Caco-2 (cell line): ENCODE data around the gene HSPE1. TPM values are rescaled to one million over a fixed set of nuclear protein-coding genes. Genes with fewer than 3 reads are reported as not detected.

ENCODE experiments used
- BruUV-seq: library from RNA; stranded (reverse); fragments of 400-500 nt; replicated peaks from 2 replicates; lab custom pipeline; 2021; lab: Mats Ljungman, UMichigan
- CTCF ChIA-PET: fragments of 300-600 bp; sonication (Branson Sonifier 250); formaldehyde crosslinking; loops from one replicate; lab custom pipeline; 2022; ENCODE audit warnings: antibody characterized with exemption; lab: Charles Lee
- POLR2A ChIA-PET: fragments of 300-600 bp; sonication (Branson Sonifier 250); formaldehyde crosslinking; loops from one replicate; lab custom pipeline; 2022; ENCODE audit warnings: antibody characterized with exemption; lab: Charles Lee
- DNase-seq, 2 experiments: peaks; one replicate each; pipeline versions ENCODE4 v3.0.0 to v3.0.0-alpha.2; 2020 to 2022
- H3K27me3 ChIP-seq: replicated peaks from 2 replicates; pipeline ENCODE4 v1.6.0; 2011; ENCODE audit warnings: low read length; ENCODE audit not compliant: control insufficient read depth, insufficient read depth
- H3K36me3 ChIP-seq: 2 replicates; pipeline ENCODE4 v1.5.1; 2011; ENCODE audit warnings: low read length; ENCODE audit not compliant: control insufficient read depth, insufficient read depth
- H3K4me1 ChIP-seq: fragments of 250-450 bp; sonication (Bioruptor Pico); 2 replicates; pipeline ENCODE4 v1.5.1; 2020; ENCODE audit warnings: mild to moderate bottlenecking
- H3K4me3 ChIP-seq: 2 replicates; pipeline ENCODE4 v1.5.1; 2011; ENCODE audit warnings: low read depth, mild to moderate bottlenecking, control low read depth, low read length
- H3K9me3 ChIP-seq: fragments of 250-450 bp; sonication (Bioruptor Pico); 2 replicates; pipeline ENCODE4 v1.5.1; 2020; ENCODE audit warnings: mild to moderate bottlenecking, moderate library complexity
- H3K27ac Mint-ChIP-seq: one replicate; pipeline ENCODE4 v1.8.0; 2022; ENCODE audit warnings: mixed read lengths; ENCODE audit not compliant: unreplicated experiment
- H3K27me3 Mint-ChIP-seq: one replicate; pipeline ENCODE4 v1.8.0; 2022; ENCODE audit warnings: mixed read lengths; ENCODE audit not compliant: insufficient read depth, unreplicated experiment
- H3K36me3 Mint-ChIP-seq: one replicate; pipeline ENCODE4 v1.8.0; 2022; ENCODE audit warnings: mild to moderate bottlenecking, mixed read lengths; ENCODE audit not compliant: insufficient read depth, unreplicated experiment
- H3K4me1 Mint-ChIP-seq: one replicate; pipeline ENCODE4 v1.8.0; 2022; ENCODE audit warnings: low read depth, mixed read lengths; ENCODE audit not compliant: unreplicated experiment
- H3K4me3 Mint-ChIP-seq: one replicate; pipeline ENCODE4 v1.8.0; 2022; ENCODE audit warnings: mild to moderate bottlenecking, moderate library complexity, mixed read lengths; ENCODE audit not compliant: unreplicated experiment
- H3K9me3 Mint-ChIP-seq: one replicate; pipeline ENCODE4 v1.8.0; 2022; ENCODE audit warnings: mixed read lengths; ENCODE audit not compliant: unreplicated experiment
- intact Hi-C: fragments of 100-400 bp; cut with micrococcal nuclease; formaldehyde crosslinking; loops from one replicate; pipeline ENCODE4 v1.10.0; 2022; ENCODE audit not compliant: unreplicated experiment
- total RNA-seq: library from RNA; stranded (reverse); gene quantifications from 2 replicates; pipeline ENCODE4 v1.2.3, GENCODE V29; 2022
- TF ChIP-seq, protein P1 (sequence below), 2 experiments: fragments of 200-600 bp in 1 of 2; IDR thresholded peaks; 1 replicate in 1 of 2; 2 replicates in 1 of 2; pipeline versions ENCODE4 v1.5.1 to v1.8.0; 2011 to 2022; ENCODE audit warnings: antibody characterized with exemption in 1 of 2, control low read depth in 1 of 2, inconsistent platforms in 1 of 2, low read depth in 1 of 2, low read length in 1 of 2, mild to moderate bottlenecking in 1 of 2, moderate library complexity in 1 of 2; ENCODE audit not compliant: insufficient read depth in 1 of 2, severe bottlenecking in 1 of 2, unreplicated experiment in 1 of 2

HSPE1 gene
- total RNA-seq, 1 experiment from 2014 or later: 340 TPM

DNA sequence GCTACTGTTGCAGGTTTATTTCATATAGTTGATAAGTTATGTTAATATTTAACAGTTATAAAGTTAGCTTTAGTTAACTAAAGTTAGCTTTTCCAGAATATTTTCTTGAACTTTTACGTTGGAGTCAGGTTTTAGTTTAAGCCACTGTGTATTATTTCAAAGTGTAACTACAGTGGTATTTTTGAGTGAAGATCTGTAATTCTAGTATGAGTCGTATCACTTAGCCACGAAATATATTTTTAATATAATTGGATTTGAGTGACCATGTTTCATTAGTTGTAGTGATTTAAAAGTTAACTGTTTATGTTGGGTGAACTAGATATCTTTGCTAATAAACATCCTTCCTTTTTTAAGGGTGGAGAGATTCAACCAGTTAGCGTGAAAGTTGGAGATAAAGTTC lies 2.5 kb downstream of the HSPE1 start:
- intact Hi-C loops: loop anchor here (5.0 kb wide), 1 partner anchor 205 kb away; the partner anchor contains the start of gene MARS2
- no peak overlapping the region for H3K4me3 ChIP-seq
- H3K4me3 Mint-ChIP-seq: peak overlapping the region; percentile 95
- DNase-seq: no peak
- no peaks in the 10 kb centered on the region for H3K27me3 Mint-ChIP-seq
- H3K36me3 Mint-ChIP-seq: peaks cover 80% of the 10 kb centered on the region
- TF ChIP-seq, protein P1, sequence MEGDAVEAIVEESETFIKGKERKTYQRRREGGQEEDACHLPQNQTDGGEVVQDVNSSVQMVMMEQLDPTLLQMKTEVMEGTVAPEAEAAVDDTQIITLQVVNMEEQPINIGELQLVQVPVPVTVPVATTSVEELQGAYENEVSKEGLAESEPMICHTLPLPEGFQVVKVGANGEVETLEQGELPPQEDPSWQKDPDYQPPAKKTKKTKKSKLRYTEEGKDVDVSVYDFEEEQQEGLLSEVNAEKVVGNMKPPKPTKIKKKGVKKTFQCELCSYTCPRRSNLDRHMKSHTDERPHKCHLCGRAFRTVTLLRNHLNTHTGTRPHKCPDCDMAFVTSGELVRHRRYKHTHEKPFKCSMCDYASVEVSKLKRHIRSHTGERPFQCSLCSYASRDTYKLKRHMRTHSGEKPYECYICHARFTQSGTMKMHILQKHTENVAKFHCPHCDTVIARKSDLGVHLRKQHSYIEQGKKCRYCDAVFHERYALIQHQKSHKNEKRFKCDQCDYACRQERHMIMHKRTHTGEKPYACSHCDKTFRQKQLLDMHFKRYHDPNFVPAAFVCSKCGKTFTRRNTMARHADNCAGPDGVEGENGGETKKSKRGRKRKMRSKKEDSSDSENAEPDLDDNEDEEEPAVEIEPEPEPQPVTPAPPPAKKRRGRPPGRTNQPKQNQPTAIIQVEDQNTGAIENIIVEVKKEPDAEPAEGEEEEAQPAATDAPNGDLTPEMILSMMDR (IDR thresholded peaks at IDR 0.05; ENCODE audit: insufficient read depth in 1 of 2, low read depth in 1 of 2, low read length in 1 of 2, severe bottlenecking in 1 of 2, unreplicated experiment in 1 of 2): no peak
- POLR2A ChIA-PET: no interaction called here
- peaks cover 7% of the 10 kb centered on the region for H3K4me1 Mint-ChIP-seq
- no peaks in the 10 kb centered on the region for H3K27me3 ChIP-seq
- BruUV-seq: no TSS peak
- peak overlapping the region; percentile 49 for H3K27ac Mint-ChIP-seq
- no peaks in the 10 kb centered on the region for H3K9me3 ChIP-seq
- CTCF ChIA-PET: no interaction called here
- H3K4me1 ChIP-seq: peaks cover 20% of the 10 kb centered on the region
- H3K36me3 ChIP-seq: peaks cover 4% of the 10 kb centered on the region
- no peaks in the 10 kb centered on the region for H3K9me3 Mint-ChIP-seq

GRCh38 chr2:197504000-197504399 lies 3.8 kb downstream of the HSPE1 start:
- peaks cover 4% of the 10 kb centered on the region for H3K36me3 ChIP-seq
- H3K27me3 ChIP-seq: no peaks in the 10 kb centered on the region
- no peak overlapping the region for H3K4me3 ChIP-seq
- CTCF ChIA-PET: no interaction called here
- peaks cover 16% of the 10 kb centered on the region for H3K4me1 ChIP-seq
- no peak for DNase-seq
- H3K4me3 Mint-ChIP-seq: no peak overlapping the region
- TF ChIP-seq, protein P1 (IDR thresholded peaks at IDR 0.05; ENCODE audit: insufficient read depth in 1 of 2, low read depth in 1 of 2, low read length in 1 of 2, severe bottlenecking in 1 of 2, unreplicated experiment in 1 of 2): no peak
- H3K27ac Mint-ChIP-seq: no peak overlapping the region
- peaks cover 67% of the 10 kb centered on the region for H3K36me3 Mint-ChIP-seq
- intact Hi-C loops: loop anchor here (5.0 kb wide), 1 partner anchor 203 kb away; the partner anchor contains the start of gene MARS2
- no peaks in the 10 kb centered on the region for H3K27me3 Mint-ChIP-seq
- H3K4me1 Mint-ChIP-seq: peaks cover 7% of the 10 kb centered on the region
- POLR2A ChIA-PET: interaction anchor here (0.6 kb wide), 1 partner anchor 10 kb away, joined by 4 read pairs; no protein-coding TSS in a partner anchor
- no peaks in the 10 kb centered on the region for H3K9me3 Mint-ChIP-seq
- H3K9me3 ChIP-seq: no peaks in the 10 kb centered on the region
- no TSS peak for BruUV-seq

GRCh38 chr2:197504512-197504911 lies 4.3 kb downstream of the HSPE1 start:
- Mint-ChIP-seq H3K4me3 (no peak overlapping the region), H3K36me3 (peaks cover 62% of the 10 kb centered on the region), H3K27ac (no peak overlapping the region), H3K4me1 (peaks cover 7% of the 10 kb centered on the region), H3K27me3 (no peaks in the 10 kb centered on the region), H3K9me3 (no peaks in the 10 kb centered on the region)
- no peak overlapping the region for H3K4me3 ChIP-seq
- no peak for DNase-seq
- POLR2A ChIA-PET: interaction anchor here (0.6 to 0.8 kb wide), 2 partner anchors 9 to 51 kb away, joined by 4 to 5 read pairs; partner anchors contain the start of gene COQ10B
- no TSS peak for BruUV-seq
- intact Hi-C loops: loop anchor here (5.0 kb wide), 1 partner anchor 203 kb away; the partner anchor contains the start of gene MARS2
- H3K27me3 ChIP-seq: no peaks in the 10 kb centered on the region
- CTCF ChIA-PET: no interaction called here
- no peaks in the 10 kb centered on the region for H3K9me3 ChIP-seq
- peaks cover 4% of the 10 kb centered on the region for H3K36me3 ChIP-seq
- TF ChIP-seq, protein P1 (IDR thresholded peaks at IDR 0.05; ENCODE audit: insufficient read depth in 1 of 2, low read depth in 1 of 2, low read length in 1 of 2, severe bottlenecking in 1 of 2, unreplicated experiment in 1 of 2): no peak
- H3K4me1 ChIP-seq: peaks cover 16% of the 10 kb centered on the region
